Measurements from ENCODE around the gene TOB1.

DNA sequence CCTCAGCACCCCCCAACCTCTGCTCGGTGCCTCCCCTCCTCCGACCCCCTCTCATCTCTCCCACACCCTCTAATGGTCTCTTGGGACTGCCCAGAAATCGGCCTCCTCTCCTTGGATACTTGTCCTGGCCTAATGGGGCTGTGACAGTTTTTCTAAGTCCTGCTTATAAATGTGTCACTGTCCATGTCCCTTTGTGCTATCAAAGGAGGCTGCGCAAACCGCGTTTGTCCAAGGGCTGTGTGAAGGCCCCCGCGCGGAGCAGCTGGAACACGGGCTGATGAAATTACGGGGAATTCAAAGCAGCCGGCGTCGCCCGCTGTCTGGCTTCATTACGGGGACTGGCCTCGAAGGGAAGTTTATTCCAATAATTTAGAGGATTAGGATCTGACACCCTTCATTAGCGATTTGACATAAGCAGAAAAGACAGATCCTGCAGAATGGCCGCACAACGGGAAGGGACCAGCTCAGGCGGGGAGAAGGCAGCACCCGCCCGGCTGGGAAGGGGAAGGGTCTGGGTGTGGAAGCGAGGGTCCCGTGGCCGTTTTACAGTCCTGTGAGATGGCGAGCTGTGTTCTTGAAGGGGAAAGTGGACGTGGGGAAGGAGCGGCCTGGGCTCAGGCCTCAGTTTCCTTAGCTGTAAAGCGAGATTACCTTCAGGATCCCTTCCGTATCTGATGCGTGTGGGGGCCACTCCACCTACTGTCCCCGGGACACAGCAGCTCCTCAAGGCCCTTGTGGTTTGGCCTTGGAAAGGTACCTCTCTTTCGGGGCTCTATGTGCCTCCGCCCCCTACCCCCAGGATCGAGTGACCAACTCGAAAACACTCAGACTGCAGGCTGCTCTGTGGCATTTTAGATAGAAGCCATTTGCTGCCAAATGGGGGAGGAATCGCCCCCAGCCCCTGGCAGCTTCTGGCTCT, 32.4 kb downstream of the TOB1 start:
- TF ChIP-seq CTCF (IDR thresholded peaks at IDR 0.05) (no peak), POLR2A (IDR thresholded peaks at IDR 0.05) (no peak), POLR2AphosphoS5 (IDR thresholded peaks at IDR 0.05) (no peak)

Measured in stomach (tissue), 4 donors.